Naive thymus-derived CD4-positive, alpha-beta T cell (primary cell): ENCODE results near the gene KEAP1. TPM values are rescaled to one million over a fixed set of nuclear protein-coding genes. Genes with fewer than 3 reads are reported as not detected.
"Not testable (repeated sequence)": the region's sequence is repeated elsewhere in the genome, so short reads cannot be mapped to it uniquely, and the experiment has no call there.

ENCODE experiments used
- ATAC-seq: fragments of 150-1000 bp; cut with Tn5 transposase; 2 replicates; pipeline ENCODE4 v1.10.0; 2021; ENCODE audit warnings: mild to moderate bottlenecking, moderate library complexity
- CTCF ChIA-PET: fragments of 350-600 bp; sonication (Branson Sonifier 250); formaldehyde crosslinking; loops from one replicate; lab custom pipeline; 2021; ENCODE audit warnings: antibody characterized with exemption; lab: Charles Lee
- POLR2A ChIA-PET: fragments of 350-600 bp; sonication (Branson Sonifier 250); formaldehyde crosslinking; loops from one replicate; lab custom pipeline; 2021; ENCODE audit warnings: antibody characterized with exemption, inconsistent platforms; lab: Charles Lee
- DNase-seq, 9 donors: peaks; one replicate each; pipeline versions ENCODE4 v3.0.0 to v3.0.0-alpha.2; 2020 to 2022; ENCODE audit warnings: mixed read lengths in 1 of 9
- H3K27ac ChIP-seq: one replicate; pipeline ENCODE4 v1.7.0; 2013; ENCODE audit warnings: mild to moderate bottlenecking, low read depth, low read length, moderate library complexity
- H3K27me3 ChIP-seq, 2 donors: one replicate each; pipeline ENCODE4 v1.7.0; 2013; ENCODE audit warnings: low read length in 2 of 2, mild to moderate bottlenecking in 2 of 2, moderate library complexity in 2 of 2; ENCODE audit not compliant: control insufficient read depth in 2 of 2, insufficient read depth in 2 of 2
- H3K36me3 ChIP-seq, 3 experiments: 1 replicate in 2 of 3; 2 replicates in 1 of 3; pipeline ENCODE4 v1.7.0; 2013; ENCODE audit warnings: low read length in 3 of 3, mild to moderate bottlenecking in 3 of 3, moderate library complexity in 1 of 3; ENCODE audit not compliant: insufficient read depth in 3 of 3, control insufficient read depth in 2 of 3
- H3K4me1 ChIP-seq, 2 donors: one replicate each; pipeline ENCODE4 v1.7.0; 2013; ENCODE audit warnings: low read length in 2 of 2, mild to moderate bottlenecking in 2 of 2, moderate library complexity in 1 of 2; ENCODE audit not compliant: control insufficient read depth in 2 of 2, insufficient read depth in 2 of 2
- H3K4me3 ChIP-seq: 2 replicates; pipeline ENCODE4 v1.7.0; 2013; ENCODE audit warnings: mild to moderate bottlenecking, low read length
- H3K9me3 ChIP-seq, 3 experiments: 1 replicate in 2 of 3; 2 replicates in 1 of 3; pipeline ENCODE4 v1.7.0; 2013; ENCODE audit warnings: low read length in 3 of 3; ENCODE audit not compliant: control insufficient read depth in 2 of 3
- H3K27ac Mint-ChIP-seq, 9 donors: one replicate each; pipeline ENCODE4 v1.8.0; 2020 to 2022; ENCODE audit warnings: mixed read lengths in 9 of 9, mild to moderate bottlenecking in 8 of 9, moderate library complexity in 5 of 9, inconsistent platforms in 2 of 9
- H3K27me3 Mint-ChIP-seq, 5 donors: one replicate each; pipeline ENCODE4 v1.8.0; 2021 to 2022; ENCODE audit warnings: mixed read lengths in 5 of 5, mild to moderate bottlenecking in 1 of 5
- H3K36me3 Mint-ChIP-seq, 5 donors: one replicate each; pipeline ENCODE4 v1.8.0; 2020 to 2022; ENCODE audit warnings: mixed read lengths in 5 of 5, mild to moderate bottlenecking in 3 of 5, inconsistent platforms in 1 of 5
- H3K4me1 Mint-ChIP-seq, 7 donors: one replicate each; pipeline ENCODE4 v1.8.0; 2020 to 2022; ENCODE audit warnings: mixed read lengths in 7 of 7, mild to moderate bottlenecking in 3 of 7, inconsistent platforms in 1 of 7
- H3K4me3 Mint-ChIP-seq, 10 donors: one replicate each; pipeline ENCODE4 v1.8.0; 2020 to 2022; ENCODE audit warnings: mild to moderate bottlenecking in 10 of 10, mixed read lengths in 10 of 10, moderate library complexity in 6 of 10, inconsistent platforms in 2 of 10
- H3K9me3 Mint-ChIP-seq, 11 donors: one replicate each; pipeline ENCODE4 v1.8.0; 2020 to 2022; ENCODE audit warnings: mixed read lengths in 11 of 11, mild to moderate bottlenecking in 4 of 11, inconsistent platforms in 1 of 11, moderate library complexity in 1 of 11
- intact Hi-C, 2 donors: fragments of 100-400 bp; cut with micrococcal nuclease; formaldehyde crosslinking; loops; one replicate each; pipeline ENCODE4 v1.15.1; 2023
- polyA plus RNA-seq, 2 donors: library from polyadenylated mRNA; unstranded; fragments of 300-500 nt; fragmentation: Illumina TruSeq; gene quantifications; one replicate each; pipeline ENCODE4 v1.2.3, GENCODE V29; 2021
- total RNA-seq, 6 experiments: library from RNA in 5 of 6; stranded (reverse) in 5 of 6; gene quantifications; 1 replicate in 5 of 6; 2 replicates in 1 of 6; pipeline ENCODE4 v1.2.3 and lab custom pipeline; 2021 to 2026

Gene KEAP1
- total and polyA plus RNA-seq, 7 experiments from 2014 or later: 12.9 to 83.6 (median 31.4) TPM

- CTCF ChIA-PET: interaction anchor here (0.8 to 1.0 kb wide), 2 partner anchors 19 to 45 kb away, joined by 3 read pairs; no protein-coding TSS in a partner anchor
Observed at GRCh38 chr19:10535613-10536012, 32.5 kb upstream of the KEAP1 start.

DNA sequence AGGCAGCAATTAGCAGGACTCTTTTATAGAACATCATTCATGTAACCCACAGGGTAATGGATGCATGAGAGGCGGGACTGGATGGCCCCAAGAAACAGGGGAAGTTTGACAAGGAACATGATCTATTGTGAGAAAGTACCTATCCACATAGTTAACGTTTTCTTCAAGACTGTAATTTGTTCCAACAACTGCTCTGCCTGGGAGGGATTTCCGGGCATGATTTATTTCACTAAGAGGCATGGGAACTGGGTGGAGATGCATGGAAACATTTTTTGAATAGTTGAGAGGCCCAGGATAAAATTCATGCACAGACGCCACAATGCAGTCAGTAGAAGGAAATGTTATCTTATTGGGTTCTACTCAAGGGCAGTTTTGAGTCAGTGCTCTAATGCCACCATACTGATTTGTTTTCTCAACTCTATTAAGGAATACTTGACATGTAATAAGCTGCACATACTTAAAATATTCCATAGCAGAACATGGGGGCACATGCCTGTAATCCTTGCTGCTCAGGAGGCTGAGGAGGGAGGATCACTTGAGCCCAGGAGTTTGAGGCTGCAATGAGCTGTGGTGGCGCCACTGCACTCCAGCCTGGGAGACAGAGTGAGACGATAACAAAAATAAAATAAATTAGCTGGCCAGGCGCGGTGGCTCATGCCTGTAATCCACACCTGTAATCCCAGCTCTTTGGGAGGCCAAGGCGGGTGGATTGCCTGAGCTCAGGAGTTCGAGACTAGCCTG lies 30.7 kb upstream of the KEAP1 start:
- Mint-ChIP-seq H3K4me3 (no peak overlapping the region), H3K27ac (no peak overlapping the region), H3K4me1 (peaks cover 0 to 6% (median 0%) of the 10 kb centered on the region in 7 donors), H3K36me3 (peaks cover 0 to 3% (median 0%) of the 10 kb centered on the region in 5 donors), H3K27me3 (peaks cover 8 to 32% (median 12%) of the 10 kb centered on the region in 5 donors), H3K9me3 (peaks cover 0 to 2% (median 0%) of the 10 kb centered on the region in 11 donors)
- ChIA-PET CTCF (no interaction called here), POLR2A (no interaction called here)
- ATAC-seq: no peak
- H3K4me3 ChIP-seq: no peak overlapping the region
- DNase-seq: no peak
- no peak overlapping the region for H3K27ac ChIP-seq
- H3K27me3 ChIP-seq: no peaks in the 10 kb centered on the region
- no peaks in the 10 kb centered on the region for H3K36me3 ChIP-seq
- intact Hi-C loops: no loop called here
- no peaks in the 10 kb centered on the region for H3K9me3 ChIP-seq
- H3K4me1 ChIP-seq: no peaks in the 10 kb centered on the region

More at GRCh38 chr19:10535613-10536012, 32.5 kb upstream of the KEAP1 start:
- Mint-ChIP-seq H3K27me3 (peaks cover 10 to 49% (median 18%) of the 10 kb centered on the region in 5 donors), H3K9me3 (peaks cover 0 to 2% (median 0%) of the 10 kb centered on the region in 11 donors), H3K36me3 (peaks cover 0 to 3% (median 0%) of the 10 kb centered on the region in 5 donors), H3K27ac (no peak overlapping the region), H3K4me1 (peaks cover 0 to 7% (median 2%) of the 10 kb centered on the region in 7 donors), H3K4me3 (no peak overlapping the region)
- intact Hi-C loops: no loop called here
- POLR2A ChIA-PET: interaction anchor here (0.6 kb wide), 1 partner anchor 140 kb away, joined by 4 read pairs; no protein-coding TSS in a partner anchor
- H3K9me3 ChIP-seq: no peaks in the 10 kb centered on the region
- H3K4me1 ChIP-seq: no peaks in the 10 kb centered on the region
- no peak for DNase-seq
- no peaks in the 10 kb centered on the region for H3K36me3 ChIP-seq
- no peak for ATAC-seq
- H3K27ac ChIP-seq: no peak overlapping the region
- H3K4me3 ChIP-seq: no peak overlapping the region
- no peaks in the 10 kb centered on the region for H3K27me3 ChIP-seq

DNA sequence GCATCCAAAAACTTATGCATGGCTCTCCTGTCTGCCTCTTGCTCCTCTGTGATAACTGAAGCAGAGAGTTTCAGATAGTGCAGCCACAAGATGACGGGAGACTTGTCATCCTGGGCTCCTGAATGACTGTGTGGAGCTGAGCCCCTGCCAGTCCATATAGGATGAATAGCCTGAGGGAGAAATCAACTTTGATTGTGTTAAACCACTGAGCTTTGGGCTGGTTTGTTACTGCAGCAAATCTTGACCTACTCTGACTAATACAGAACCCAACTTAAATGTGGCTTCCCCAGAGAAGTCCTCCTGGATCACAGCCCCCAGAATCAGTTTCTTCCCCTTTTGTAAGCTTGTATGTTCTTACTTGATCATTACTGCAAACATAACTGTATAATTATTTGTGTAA lies 29.3 kb upstream of the KEAP1 start:
- H3K4me1 Mint-ChIP-seq: peaks cover 0 to 5% (median 0%) of the 10 kb centered on the region in 7 donors
- DNase-seq (no peak), ATAC-seq (no peak)
- H3K9me3 Mint-ChIP-seq: peaks cover 0 to 2% (median 0%) of the 10 kb centered on the region in 11 donors
- H3K36me3 Mint-ChIP-seq: peaks cover 0 to 3% (median 0%) of the 10 kb centered on the region in 5 donors
- no peaks in the 10 kb centered on the region for H3K27me3 ChIP-seq
- H3K4me3 Mint-ChIP-seq: no peak overlapping the region
- no peaks in the 10 kb centered on the region for H3K36me3 ChIP-seq
- no peaks in the 10 kb centered on the region for H3K4me1 ChIP-seq
- no peak overlapping the region for H3K4me3 ChIP-seq
- H3K27ac ChIP-seq: no peak overlapping the region
- no peak overlapping the region for H3K27ac Mint-ChIP-seq
- POLR2A ChIA-PET: no interaction called here
- H3K9me3 ChIP-seq: no peaks in the 10 kb centered on the region
- CTCF ChIA-PET: no interaction called here
- H3K27me3 Mint-ChIP-seq: peaks cover 5 to 24% (median 5%) of the 10 kb centered on the region in 5 donors
- intact Hi-C loops: no loop called here

- H3K4me3 Mint-ChIP-seq, H3K27ac Mint-ChIP-seq, H3K27me3 Mint-ChIP-seq, H3K36me3 Mint-ChIP-seq, intact Hi-C loops, H3K27ac ChIP-seq, DNase-seq, H3K9me3 Mint-ChIP-seq, H3K9me3 ChIP-seq, H3K4me3 ChIP-seq, H3K4me1 Mint-ChIP-seq, H3K27me3 ChIP-seq, H3K36me3 ChIP-seq, ATAC-seq: not testable (repeated sequence)
- H3K4me1 ChIP-seq: peaks cover 0 to 17% of the 10 kb centered on the region in 2 donors
- ChIA-PET POLR2A (interaction anchor here (1.0 kb wide), 1 partner anchor 18 kb away, joined by 3 read pairs; no protein-coding TSS in a partner anchor), CTCF (interaction anchor here (0.7 kb wide), 1 partner anchor 848 kb away, joined by 3 read pairs; no protein-coding TSS in a partner anchor)
Observed at GRCh38 chr19:10526887-10527286, 23.7 kb upstream of the KEAP1 start.

DNA sequence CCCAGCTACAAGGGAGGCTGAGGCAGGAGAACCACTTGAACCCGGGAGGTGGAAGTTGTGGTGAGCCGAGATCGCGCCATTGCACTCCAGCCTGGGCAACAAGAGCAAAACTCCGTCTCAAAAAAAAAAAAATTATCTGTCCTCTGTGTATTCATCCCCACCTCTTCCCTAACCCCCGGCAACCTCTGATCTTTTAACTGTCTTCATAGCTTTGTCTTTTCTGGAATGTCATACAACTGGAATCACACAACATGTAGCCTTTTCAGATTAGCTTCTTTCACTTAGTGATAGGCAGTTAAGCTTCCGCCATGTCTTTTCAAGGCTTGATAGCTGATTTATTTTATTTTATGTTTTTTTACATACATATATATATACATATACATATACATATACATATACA lies 22.5 kb upstream of the KEAP1 start:
- POLR2A ChIA-PET: no interaction called here
- Histone ChIP-seq H3K4me3 (no peak overlapping the region), H3K27ac (no peak overlapping the region), H3K4me1 (peaks cover 0 to 17% of the 10 kb centered on the region in 2 donors), H3K36me3 (no peaks in the 10 kb centered on the region), H3K9me3 (no peaks in the 10 kb centered on the region), H3K27me3 (no peaks in the 10 kb centered on the region)
- intact Hi-C loops: no loop called here
- Mint-ChIP-seq H3K27ac (no peak overlapping the region), H3K4me3 (no peak overlapping the region), H3K9me3 (peaks cover 0 to 1% (median 0%) of the 10 kb centered on the region in 11 donors), H3K27me3 (peaks cover 0 to 11% (median 0%) of the 10 kb centered on the region in 5 donors), H3K4me1 (no peaks in the 10 kb centered on the region), H3K36me3 (no peaks in the 10 kb centered on the region)
- ATAC-seq (no peak), DNase-seq (no peak)
- CTCF ChIA-PET: interaction anchor here (0.6 to 0.8 kb wide), 2 partner anchors 9 to 279 kb away, joined by 3 to 4 read pairs; no protein-coding TSS in a partner anchor

- Histone ChIP-seq H3K4me1 (peaks cover 4 to 34% of the 10 kb centered on the region in 2 donors), H3K27ac (no peak overlapping the region), H3K27me3 (peaks cover 0 to 5% of the 10 kb centered on the region in 2 donors), H3K9me3 (no peaks in the 10 kb centered on the region), H3K36me3 (no peaks in the 10 kb centered on the region), H3K4me3 (no peak overlapping the region)
- ChIA-PET CTCF (no interaction called here), POLR2A (interaction anchor here (0.6 kb wide), 1 partner anchor 15 kb away, joined by 4 read pairs; no protein-coding TSS in a partner anchor)
- H3K4me3 Mint-ChIP-seq: peak overlapping the region in 1 of 10 donors; percentile 3
- DNase-seq (no peak), ATAC-seq (peak; percentile 79)
- no peak overlapping the region for H3K27ac Mint-ChIP-seq
- H3K4me1 Mint-ChIP-seq: peaks cover 7 to 18% (median 13%) of the 10 kb centered on the region in 7 donors
- H3K9me3 Mint-ChIP-seq: peaks cover 0 to under 1% (median 0%) of the 10 kb centered on the region in 11 donors
- peaks cover 0 to 1% (median 0%) of the 10 kb centered on the region in 5 donors for H3K36me3 Mint-ChIP-seq
- intact Hi-C loops: no loop called here
- H3K27me3 Mint-ChIP-seq: peaks cover 14 to 30% (median 18%) of the 10 kb centered on the region in 5 donors
Observed at GRCh38 chr19:10523135-10523636, 20.0 kb upstream of the KEAP1 start.
